HUES48 (cell line): ENCODE measurements around the gene ERCC1.

Source experiments
- H3K27ac ChIP-seq: one replicate; pipeline ENCODE4 v1.7.0; 2013; ENCODE audit warnings: low read depth, low read length, inconsistent platforms
- H3K27me3 ChIP-seq: 2 replicates; pipeline ENCODE4 v1.6.1; 2013; ENCODE audit warnings: mild to moderate bottlenecking, low read length; ENCODE audit not compliant: control insufficient read depth, insufficient read depth
- H3K36me3 ChIP-seq: 2 replicates; pipeline ENCODE4 v1.6.1; 2013; ENCODE audit warnings: low read length; ENCODE audit not compliant: control insufficient read depth, insufficient read depth
- H3K4me1 ChIP-seq: 2 replicates; pipeline ENCODE4 v1.6.1; 2013; ENCODE audit warnings: mild to moderate bottlenecking, low read length; ENCODE audit not compliant: control insufficient read depth, insufficient read depth
- H3K4me3 ChIP-seq: 2 replicates; pipeline ENCODE4 v1.5.1; 2013; ENCODE audit warnings: mild to moderate bottlenecking, low read depth, low read length
- H3K9ac ChIP-seq: 2 replicates; pipeline ENCODE4 v1.6.1; 2013; ENCODE audit warnings: mild to moderate bottlenecking, low read depth, low read length, moderate library complexity
- H3K9me3 ChIP-seq: 2 replicates; pipeline ENCODE4 v1.6.1; 2013; ENCODE audit warnings: low read length; ENCODE audit not compliant: control insufficient read depth, insufficient read depth

Gene ERCC1

GRCh38 chr19:45362291-45362690, 61.4 kb downstream of the ERCC1 start:
- H3K36me3 ChIP-seq: peaks cover 81% of the 10 kb centered on the region
- H3K4me1 ChIP-seq: no peaks in the 10 kb centered on the region
- H3K27ac ChIP-seq: no peak overlapping the region
- H3K9ac ChIP-seq: no peak overlapping the region
- no peaks in the 10 kb centered on the region for H3K27me3 ChIP-seq
- no peak overlapping the region for H3K4me3 ChIP-seq
- H3K9me3 ChIP-seq: no peaks in the 10 kb centered on the region

DNA sequence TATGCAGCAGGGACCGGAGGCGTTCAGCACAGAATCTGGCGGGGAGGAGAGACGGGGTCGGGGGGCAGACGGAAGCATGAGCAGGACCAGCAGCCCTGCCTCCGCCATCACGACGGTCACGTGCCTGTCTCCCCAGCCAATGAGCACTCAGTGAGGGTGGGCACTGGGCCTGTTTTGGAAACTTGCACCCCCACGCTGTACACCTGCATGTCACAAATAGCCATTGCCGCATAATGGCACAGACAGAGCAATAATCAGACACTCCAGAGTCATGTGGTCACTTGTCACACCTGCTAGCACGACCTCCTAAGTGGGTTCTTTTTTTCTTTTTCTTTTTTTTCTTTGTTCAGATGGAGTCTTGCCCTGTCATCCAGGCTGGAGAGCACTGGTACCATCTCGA, 62.1 kb downstream of the ERCC1 start:
- no peaks in the 10 kb centered on the region for H3K9me3 ChIP-seq
- H3K4me1 ChIP-seq: no peaks in the 10 kb centered on the region
- no peaks in the 10 kb centered on the region for H3K27me3 ChIP-seq
- no peak overlapping the region for H3K4me3 ChIP-seq
- no peak overlapping the region for H3K27ac ChIP-seq
- no peak overlapping the region for H3K9ac ChIP-seq
- peaks cover 87% of the 10 kb centered on the region for H3K36me3 ChIP-seq

GRCh38 chr19:45358213-45358792, 65.4 kb downstream of the ERCC1 start:
- peaks cover 91% of the 10 kb centered on the region for H3K36me3 ChIP-seq
- no peak overlapping the region for H3K27ac ChIP-seq
- no peaks in the 10 kb centered on the region for H3K9me3 ChIP-seq
- no peak overlapping the region for H3K4me3 ChIP-seq
- no peaks in the 10 kb centered on the region for H3K4me1 ChIP-seq
- no peaks in the 10 kb centered on the region for H3K27me3 ChIP-seq
- H3K9ac ChIP-seq: no peak overlapping the region

GRCh38 chr19:45357445-45357783, 66.3 kb downstream of the ERCC1 start:
- Histone ChIP-seq H3K9ac (no peak overlapping the region), H3K27me3 (no peaks in the 10 kb centered on the region), H3K27ac (no peak overlapping the region), H3K36me3 (peaks cover 91% of the 10 kb centered on the region), H3K4me1 (no peaks in the 10 kb centered on the region), H3K4me3 (no peak overlapping the region), H3K9me3 (no peaks in the 10 kb centered on the region)
